Naive thymus-derived CD4-positive, alpha-beta T cell (primary cell): Measurements from ENCODE around the gene ADSL. TPM values are rescaled to one million over a fixed set of nuclear protein-coding genes. Genes with fewer than 3 reads are reported as not detected.

Source experiments
- ATAC-seq: fragments of 150-1000 bp; cut with Tn5 transposase; 2 replicates; pipeline ENCODE4 v1.10.0; 2021; ENCODE audit warnings: mild to moderate bottlenecking, moderate library complexity
- CTCF ChIA-PET: fragments of 350-600 bp; sonication (Branson Sonifier 250); formaldehyde crosslinking; loops from one replicate; lab custom pipeline; 2021; ENCODE audit warnings: antibody characterized with exemption; lab: Charles Lee
- POLR2A ChIA-PET: fragments of 350-600 bp; sonication (Branson Sonifier 250); formaldehyde crosslinking; loops from one replicate; lab custom pipeline; 2021; ENCODE audit warnings: antibody characterized with exemption, inconsistent platforms; lab: Charles Lee
- DNase-seq, 9 donors: peaks; one replicate each; pipeline versions ENCODE4 v3.0.0 to v3.0.0-alpha.2; 2020 to 2022; ENCODE audit warnings: mixed read lengths in 1 of 9
- H3K27ac ChIP-seq: one replicate; pipeline ENCODE4 v1.7.0; 2013; ENCODE audit warnings: mild to moderate bottlenecking, low read depth, low read length, moderate library complexity
- H3K27me3 ChIP-seq, 2 donors: one replicate each; pipeline ENCODE4 v1.7.0; 2013; ENCODE audit warnings: low read length in 2 of 2, mild to moderate bottlenecking in 2 of 2, moderate library complexity in 2 of 2; ENCODE audit not compliant: control insufficient read depth in 2 of 2, insufficient read depth in 2 of 2
- H3K36me3 ChIP-seq, 3 experiments: 1 replicate in 2 of 3; 2 replicates in 1 of 3; pipeline ENCODE4 v1.7.0; 2013; ENCODE audit warnings: low read length in 3 of 3, mild to moderate bottlenecking in 3 of 3, moderate library complexity in 1 of 3; ENCODE audit not compliant: insufficient read depth in 3 of 3, control insufficient read depth in 2 of 3
- H3K4me1 ChIP-seq, 2 donors: one replicate each; pipeline ENCODE4 v1.7.0; 2013; ENCODE audit warnings: low read length in 2 of 2, mild to moderate bottlenecking in 2 of 2, moderate library complexity in 1 of 2; ENCODE audit not compliant: control insufficient read depth in 2 of 2, insufficient read depth in 2 of 2
- H3K4me3 ChIP-seq: 2 replicates; pipeline ENCODE4 v1.7.0; 2013; ENCODE audit warnings: mild to moderate bottlenecking, low read length
- H3K9me3 ChIP-seq, 3 experiments: 1 replicate in 2 of 3; 2 replicates in 1 of 3; pipeline ENCODE4 v1.7.0; 2013; ENCODE audit warnings: low read length in 3 of 3; ENCODE audit not compliant: control insufficient read depth in 2 of 3
- H3K27ac Mint-ChIP-seq, 9 donors: one replicate each; pipeline ENCODE4 v1.8.0; 2020 to 2022; ENCODE audit warnings: mixed read lengths in 9 of 9, mild to moderate bottlenecking in 8 of 9, moderate library complexity in 5 of 9, inconsistent platforms in 2 of 9
- H3K27me3 Mint-ChIP-seq, 5 donors: one replicate each; pipeline ENCODE4 v1.8.0; 2021 to 2022; ENCODE audit warnings: mixed read lengths in 5 of 5, mild to moderate bottlenecking in 1 of 5
- H3K36me3 Mint-ChIP-seq, 5 donors: one replicate each; pipeline ENCODE4 v1.8.0; 2020 to 2022; ENCODE audit warnings: mixed read lengths in 5 of 5, mild to moderate bottlenecking in 3 of 5, inconsistent platforms in 1 of 5
- H3K4me1 Mint-ChIP-seq, 7 donors: one replicate each; pipeline ENCODE4 v1.8.0; 2020 to 2022; ENCODE audit warnings: mixed read lengths in 7 of 7, mild to moderate bottlenecking in 3 of 7, inconsistent platforms in 1 of 7
- H3K4me3 Mint-ChIP-seq, 10 donors: one replicate each; pipeline ENCODE4 v1.8.0; 2020 to 2022; ENCODE audit warnings: mild to moderate bottlenecking in 10 of 10, mixed read lengths in 10 of 10, moderate library complexity in 6 of 10, inconsistent platforms in 2 of 10
- H3K9me3 Mint-ChIP-seq, 11 donors: one replicate each; pipeline ENCODE4 v1.8.0; 2020 to 2022; ENCODE audit warnings: mixed read lengths in 11 of 11, mild to moderate bottlenecking in 4 of 11, inconsistent platforms in 1 of 11, moderate library complexity in 1 of 11
- intact Hi-C, 2 donors: fragments of 100-400 bp; cut with micrococcal nuclease; formaldehyde crosslinking; loops; one replicate each; pipeline ENCODE4 v1.15.1; 2023
- polyA plus RNA-seq, 2 donors: library from polyadenylated mRNA; unstranded; fragments of 300-500 nt; fragmentation: Illumina TruSeq; gene quantifications; one replicate each; pipeline ENCODE4 v1.2.3, GENCODE V29; 2021
- total RNA-seq, 6 experiments: library from RNA in 5 of 6; stranded (reverse) in 5 of 6; gene quantifications; 1 replicate in 5 of 6; 2 replicates in 1 of 6; pipeline ENCODE4 v1.2.3 and lab custom pipeline; 2021 to 2026

The ADSL gene
- total and polyA plus RNA-seq, 7 experiments from 2014 or later = 54.4 to 127 (median 65.7) TPM

GRCh38 chr22:40313007-40313406 is 33.3 kb upstream of the ADSL start:
- H3K9me3 ChIP-seq = no peaks in the 10 kb centered on the region
- intact Hi-C loops = no loop called here

GRCh38 chr22:40314041-40314440 is 32.3 kb upstream of the ADSL start:
- Mint-ChIP-seq H3K4me3 (no peak overlapping the region), H3K27ac (peak overlapping the region in 8 of 9 donors; percentile 41 to 84 (median 70)), H3K9me3 (peaks cover 0 to 3% (median 0%) of the 10 kb centered on the region in 11 donors), H3K27me3 (no peaks in the 10 kb centered on the region), H3K36me3 (peaks cover 32 to 77% (median 58%) of the 10 kb centered on the region in 5 donors), H3K4me1 (peaks cover 11 to 51% (median 28%) of the 10 kb centered on the region in 7 donors)
- no peak for DNase-seq
- ChIA-PET CTCF (interaction anchor here (0.7 kb wide), 1 partner anchor 238 kb away, joined by 3 read pairs; no protein-coding TSS in a partner anchor), POLR2A (interaction anchor here (1.4 kb wide), 1 partner anchor 9 kb away, joined by 6 read pairs; no protein-coding TSS in a partner anchor)
- Histone ChIP-seq H3K9me3 (no peaks in the 10 kb centered on the region), H3K36me3 (peaks cover 33 to 78% (median 41%) of the 10 kb centered on the region in 3 experiments), H3K4me3 (no peak overlapping the region), H3K27me3 (no peaks in the 10 kb centered on the region), H3K27ac (no peak overlapping the region), H3K4me1 (peaks cover 0 to 12% of the 10 kb centered on the region in 2 donors)
- intact Hi-C loops = no loop called here
- ATAC-seq = no peak

More at GRCh38 chr22:40313007-40313406, 33.3 kb upstream of the ADSL start:
- H3K36me3 ChIP-seq = peaks cover 41 to 82% (median 42%) of the 10 kb centered on the region in 3 experiments
- no peak overlapping the region for H3K4me3 ChIP-seq
- Mint-ChIP-seq H3K36me3 (peaks cover 38 to 78% (median 63%) of the 10 kb centered on the region in 5 donors), H3K27ac (peak overlapping the region in 8 of 9 donors; percentile 26 to 84 (median 72)), H3K9me3 (peaks cover 0 to 3% (median 0%) of the 10 kb centered on the region in 11 donors), H3K4me3 (no peak overlapping the region), H3K4me1 (peaks cover 19 to 56% (median 39%) of the 10 kb centered on the region in 7 donors), H3K27me3 (no peaks in the 10 kb centered on the region)
- ChIA-PET POLR2A (interaction anchor here (0.8 kb wide), 1 partner anchor 10 kb away, joined by 3 read pairs; no protein-coding TSS in a partner anchor), CTCF (interaction anchor here (0.5 kb wide), 1 partner anchor 34 kb away, joined by 4 read pairs; no protein-coding TSS in a partner anchor)
- no peak for ATAC-seq
- DNase-seq = no peak
- H3K27ac ChIP-seq = no peak overlapping the region
- H3K27me3 ChIP-seq = no peaks in the 10 kb centered on the region
- H3K4me1 ChIP-seq = peaks cover 0 to 22% of the 10 kb centered on the region in 2 donors

GRCh38 chr22:40320687-40321086 is 25.6 kb upstream of the ADSL start:
- H3K36me3 ChIP-seq = peaks cover 18 to 49% (median 18%) of the 10 kb centered on the region in 3 experiments
- no peak for ATAC-seq
- no peak overlapping the region for H3K27ac ChIP-seq
- peaks cover 22 to 76% (median 63%) of the 10 kb centered on the region in 7 donors for H3K4me1 Mint-ChIP-seq
- H3K4me3 Mint-ChIP-seq = peak overlapping the region in 3 of 10 donors; percentile 3 to 13 (median 7)
- H3K27ac Mint-ChIP-seq = peak overlapping the region; percentile 68 to 99 (median 91)
- H3K4me3 ChIP-seq = no peak overlapping the region
- no peaks in the 10 kb centered on the region for H3K9me3 Mint-ChIP-seq
- H3K36me3 Mint-ChIP-seq = peaks cover 16 to 60% (median 51%) of the 10 kb centered on the region in 5 donors
- CTCF ChIA-PET = interaction anchor here (1.3 kb wide), 1 partner anchor 27 kb away, joined by 3 read pairs; no protein-coding TSS in a partner anchor
- no peaks in the 10 kb centered on the region for H3K27me3 ChIP-seq
- no peaks in the 10 kb centered on the region for H3K27me3 Mint-ChIP-seq
- intact Hi-C loops = no loop called here
- POLR2A ChIA-PET = interaction anchor here (1.3 to 1.5 kb wide), 2 partner anchors 25 to 27 kb away, joined by 3 to 4 read pairs; no protein-coding TSS in a partner anchor
- peaks cover 28 to 35% of the 10 kb centered on the region in 2 donors for H3K4me1 ChIP-seq
- H3K9me3 ChIP-seq = no peaks in the 10 kb centered on the region
- DNase-seq = no peak

- peak overlapping the region; percentile 73 to 99 (median 95) for H3K27ac Mint-ChIP-seq
- Histone ChIP-seq H3K27me3 (no peaks in the 10 kb centered on the region), H3K4me3 (no peak overlapping the region), H3K9me3 (no peaks in the 10 kb centered on the region), H3K36me3 (peaks cover 13 to 39% (median 18%) of the 10 kb centered on the region in 3 experiments), H3K4me1 (peaks cover 41 to 47% of the 10 kb centered on the region in 2 donors), H3K27ac (peak overlapping the region; percentile 74)
- no peak for DNase-seq
- H3K36me3 Mint-ChIP-seq = peaks cover 7 to 54% (median 41%) of the 10 kb centered on the region in 5 donors
- H3K4me1 Mint-ChIP-seq = peaks cover 31 to 81% (median 66%) of the 10 kb centered on the region in 7 donors
- no peaks in the 10 kb centered on the region for H3K9me3 Mint-ChIP-seq
- H3K27me3 Mint-ChIP-seq = no peaks in the 10 kb centered on the region
- ChIA-PET POLR2A (interaction anchor here (1.1 to 6.3 kb wide), 4 partner anchors 12 to 278 kb away, joined by 3 to 77 read pairs (median 33); partner anchors contain the start of gene ADSL), CTCF (interaction anchor here (0.7 to 1.6 kb wide), 4 partner anchors 9 to 74 kb away, joined by 3 read pairs; no protein-coding TSS in a partner anchor)
- H3K4me3 Mint-ChIP-seq = peak overlapping the region in 7 of 10 donors; percentile 18 to 78 (median 51)
- intact Hi-C loops = no loop called here
- ATAC-seq = no peak
Measured at GRCh38 chr22:40322021-40322420, 24.3 kb upstream of the ADSL start.

GRCh38 chr22:40322818-40323447 is 23.4 kb upstream of the ADSL start:
- DNase-seq (no peak), ATAC-seq (no peak)
- POLR2A ChIA-PET = interaction anchor here (0.6 to 6.3 kb wide), 12 partner anchors 8 to 710 kb away, joined by 3 to 77 read pairs (median 4); partner anchors contain the start of gene ADSL
- Mint-ChIP-seq H3K4me1 (peaks cover 39 to 85% (median 74%) of the 10 kb centered on the region in 7 donors), H3K9me3 (no peaks in the 10 kb centered on the region), H3K4me3 (peak overlapping the region in 6 of 10 donors; percentile 43 to 89 (median 76)), H3K36me3 (peaks cover 5 to 53% (median 39%) of the 10 kb centered on the region in 5 donors), H3K27ac (peak overlapping the region; percentile 68 to 99 (median 95)), H3K27me3 (no peaks in the 10 kb centered on the region)
- CTCF ChIA-PET = interaction anchor here (0.7 to 1.6 kb wide), 4 partner anchors 8 to 74 kb away, joined by 3 read pairs; no protein-coding TSS in a partner anchor
- peak overlapping the region; percentile 74 for H3K27ac ChIP-seq
- no peak overlapping the region for H3K4me3 ChIP-seq
- H3K27me3 ChIP-seq = no peaks in the 10 kb centered on the region
- peaks cover 49 to 55% of the 10 kb centered on the region in 2 donors for H3K4me1 ChIP-seq
- H3K9me3 ChIP-seq = no peaks in the 10 kb centered on the region
- intact Hi-C loops = no loop called here
- H3K36me3 ChIP-seq = peaks cover 10 to 31% (median 18%) of the 10 kb centered on the region in 3 experiments

- Mint-ChIP-seq H3K27ac (peak overlapping the region; percentile 91 to 99 (median 95)), H3K9me3 (no peaks in the 10 kb centered on the region), H3K4me3 (peak overlapping the region; percentile 73 to 90 (median 80)), H3K27me3 (no peaks in the 10 kb centered on the region), H3K4me1 (peaks cover 43 to 87% (median 82%) of the 10 kb centered on the region in 7 donors), H3K36me3 (peaks cover 5 to 52% (median 39%) of the 10 kb centered on the region in 5 donors)
- POLR2A ChIA-PET = interaction anchor here (0.6 to 6.3 kb wide), 22 partner anchors 9 to 1307 kb away, joined by 3 to 77 read pairs (median 3); partner anchors contain the start of gene ADSL
- no peaks in the 10 kb centered on the region for H3K27me3 ChIP-seq
- intact Hi-C loops = loop anchor here (1.0 kb wide), 4 partner anchors 12 to 146 kb away; partner anchors contain the start of genes TNRC6B (in 2 of the 2) and ADSL (in 1 of the 2)
- peak overlapping the region; percentile 22 for H3K4me3 ChIP-seq
- CTCF ChIA-PET = interaction anchor here (0.6 to 1.2 kb wide), 2 partner anchors 24 to 33 kb away, joined by 3 to 4 read pairs; no protein-coding TSS in a partner anchor
- DNase-seq (peak in 7 of 9 donors; percentile 39 to 68 (median 46)), ATAC-seq (no peak)
- peaks cover 10 to 30% (median 18%) of the 10 kb centered on the region in 3 experiments for H3K36me3 ChIP-seq
- peaks cover 57 to 63% of the 10 kb centered on the region in 2 donors for H3K4me1 ChIP-seq
- no peaks in the 10 kb centered on the region for H3K9me3 ChIP-seq
- H3K27ac ChIP-seq = peak overlapping the region; percentile 74
Measured at GRCh38 chr22:40323681-40324171, 22.6 kb upstream of the ADSL start.
